GM12891 (cell line): ENCODE data around the gene EFL1.

Experiments used
- POLR2A ChIP-seq: IDR thresholded peaks from 2 replicates; pipeline ENCODE4 v1.6.1; 2011; ENCODE audit warnings: low read depth, low read length, control low read depth
- POLR2AphosphoS5 ChIP-seq: IDR thresholded peaks from 2 replicates; pipeline ENCODE4 v1.6.1; 2011; ENCODE audit warnings: low read depth, low read length, control low read depth
- POU2F2 ChIP-seq: IDR thresholded peaks from 2 replicates; pipeline ENCODE4 v1.6.1; 2011; ENCODE audit warnings: low read depth, mild to moderate bottlenecking, control low read depth, low read length, moderate library complexity
- SPI1 ChIP-seq: IDR thresholded peaks from 2 replicates; pipeline ENCODE4 v1.6.1; 2011; ENCODE audit warnings: low read depth, low read length, control low read depth
- TAF1 ChIP-seq: IDR thresholded peaks from 2 replicates; pipeline ENCODE4 v1.6.1; 2011; ENCODE audit warnings: low read depth, low read length, control low read depth

GRCh38 chr15:82111918-82112317 lies 150.6 kb downstream of the EFL1 start:
- TF ChIP-seq POLR2AphosphoS5 = no peak
- TF ChIP-seq POLR2A = no peak
- no peak for TF ChIP-seq TAF1
- no peak for TF ChIP-seq SPI1
- no peak for TF ChIP-seq POU2F2
